CD8-positive, alpha-beta memory T cell (primary cell): ENCODE measurements around the gene SCML1. TPM values are rescaled to one million over a fixed set of nuclear protein-coding genes. Genes with fewer than 3 reads are reported as not detected.

Experiments
- CTCF ChIA-PET: fragments of 350-600 bp; sonication (Branson Sonifier 250); formaldehyde crosslinking; loops from one replicate; lab custom pipeline; 2021; ENCODE audit warnings: antibody characterized with exemption; lab: Charles Lee
- POLR2A ChIA-PET: fragments of 350-600 bp; sonication (Branson Sonifier 250); formaldehyde crosslinking; loops from one replicate; lab custom pipeline; 2021; ENCODE audit warnings: antibody characterized with exemption; lab: Charles Lee
- DNase-seq, 5 donors: peaks; one replicate each; pipeline versions ENCODE4 v3.0.0 to v3.0.0-alpha.2; 2020 to 2022; ENCODE audit warnings: mixed read lengths in 1 of 5
- H3K27ac ChIP-seq: one replicate; pipeline ENCODE4 v1.7.0; 2013; ENCODE audit warnings: low read depth, mild to moderate bottlenecking, low read length, moderate library complexity
- H3K27me3 ChIP-seq: 2 replicates; pipeline ENCODE4 v1.7.0; 2013; ENCODE audit warnings: low read length, mild to moderate bottlenecking; ENCODE audit not compliant: insufficient read depth, poor library complexity, severe bottlenecking
- H3K36me3 ChIP-seq: 2 replicates; pipeline ENCODE4 v1.7.0; 2013; ENCODE audit warnings: mild to moderate bottlenecking, low read length, moderate library complexity; ENCODE audit not compliant: insufficient read depth
- H3K4me1 ChIP-seq: 2 replicates; pipeline ENCODE4 v1.7.0; 2013; ENCODE audit warnings: mild to moderate bottlenecking, low read length, moderate library complexity; ENCODE audit not compliant: insufficient read depth
- H3K4me3 ChIP-seq: 2 replicates; pipeline ENCODE4 v1.7.0; 2013; ENCODE audit warnings: mild to moderate bottlenecking, low read length
- H3K9me3 ChIP-seq: 2 replicates; pipeline ENCODE4 v1.7.0; 2013; ENCODE audit warnings: mild to moderate bottlenecking, low read length
- H3K27ac Mint-ChIP-seq, 8 donors: one replicate each; pipeline ENCODE4 v1.8.0; 2020 to 2021; ENCODE audit warnings: mixed read lengths in 8 of 8, mild to moderate bottlenecking in 6 of 8, inconsistent platforms in 3 of 8, moderate library complexity in 3 of 8
- H3K27me3 Mint-ChIP-seq, 2 donors: one replicate each; pipeline ENCODE4 v1.8.0; 2020 to 2021; ENCODE audit warnings: mixed read lengths in 2 of 2, mild to moderate bottlenecking in 1 of 2, moderate library complexity in 1 of 2
- H3K36me3 Mint-ChIP-seq, 3 donors: one replicate each; pipeline ENCODE4 v1.8.0; 2020 to 2021; ENCODE audit warnings: mixed read lengths in 3 of 3, inconsistent platforms in 1 of 3, mild to moderate bottlenecking in 1 of 3
- H3K4me1 Mint-ChIP-seq, 3 donors: one replicate each; pipeline ENCODE4 v1.8.0; 2020 to 2021; ENCODE audit warnings: mixed read lengths in 3 of 3, inconsistent platforms in 1 of 3, mild to moderate bottlenecking in 1 of 3
- H3K4me3 Mint-ChIP-seq, 7 donors: one replicate each; pipeline ENCODE4 v1.8.0; 2020 to 2021; ENCODE audit warnings: mixed read lengths in 7 of 7, mild to moderate bottlenecking in 6 of 7, moderate library complexity in 4 of 7, inconsistent platforms in 2 of 7
- H3K9me3 Mint-ChIP-seq, 5 donors: one replicate each; pipeline ENCODE4 v1.8.0; 2020 to 2022; ENCODE audit warnings: mixed read lengths in 5 of 5, mild to moderate bottlenecking in 3 of 5, moderate library complexity in 2 of 5, inconsistent platforms in 1 of 5
- polyA plus RNA-seq: library from polyadenylated mRNA; unstranded; fragments of 300-500 nt; fragmentation: Illumina TruSeq; gene quantifications from one replicate; pipeline ENCODE4 v1.2.3, GENCODE V29; 2021
- total RNA-seq, 2 experiments: library from RNA; stranded (reverse); gene quantifications; one replicate each; pipeline ENCODE4 v1.2.3, GENCODE V29; 2021

Gene SCML1
- total and polyA plus RNA-seq, 3 experiments from 2014 or later, result 0.67 to 1.2 (median 1.1) TPM

DNA sequence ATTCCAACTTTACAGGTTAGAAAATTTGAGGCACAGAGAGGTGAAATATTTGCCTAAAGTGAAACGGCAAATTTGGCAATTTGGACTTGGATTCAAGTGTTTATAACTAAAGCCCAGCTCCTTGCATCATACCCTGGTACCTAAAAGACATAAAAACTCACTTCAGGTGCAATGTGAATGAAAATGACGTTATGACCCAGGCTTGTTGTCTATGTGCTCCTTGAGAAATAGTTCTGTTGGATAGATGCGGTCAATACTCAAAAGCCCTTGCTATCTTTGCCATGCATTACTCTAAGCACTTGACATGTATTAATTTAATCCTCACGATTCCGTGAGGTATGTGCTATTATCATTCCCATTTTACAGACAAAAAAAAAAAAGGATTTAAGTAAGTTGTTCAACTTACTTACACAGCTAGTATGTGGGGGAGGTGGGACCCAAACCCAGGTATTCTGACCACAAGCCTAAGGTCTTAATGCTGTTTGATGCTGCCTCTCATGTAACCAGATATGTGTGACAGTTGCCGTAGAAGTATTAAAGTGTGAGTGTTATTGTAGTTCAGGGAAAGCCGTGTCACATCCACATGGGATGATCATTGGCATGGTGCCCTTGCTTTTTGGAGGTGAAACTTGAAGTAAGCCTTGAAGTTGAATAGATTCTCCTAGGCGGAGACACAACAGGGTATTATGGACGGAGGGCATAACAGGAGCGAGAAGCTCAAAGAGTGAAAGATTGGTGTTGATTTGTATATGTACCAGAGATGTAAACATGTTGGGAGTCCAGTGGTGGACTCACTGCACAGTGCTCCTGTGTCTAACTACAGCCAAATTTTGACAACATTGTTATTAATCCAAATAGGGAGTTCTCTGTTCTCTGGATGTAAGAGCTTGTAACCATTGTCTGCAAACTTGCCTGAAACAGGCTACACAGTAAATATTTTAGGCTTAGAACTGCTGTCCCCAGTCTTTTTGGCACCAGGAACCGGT lies 3.1 kb downstream of the SCML1 start:
- Mint-ChIP-seq H3K27me3 (peaks cover 23 to 25% of the 10 kb centered on the region in 2 donors), H3K36me3 (peaks cover 0 to 1% (median 0%) of the 10 kb centered on the region in 3 donors), H3K4me3 (peak overlapping the region in 1 of 7 donors; percentile 64), H3K27ac (no peak overlapping the region), H3K4me1 (peaks cover 15 to 27% (median 19%) of the 10 kb centered on the region in 3 donors), H3K9me3 (peaks cover 0 to 5% (median 0%) of the 10 kb centered on the region in 5 donors)
- no peaks in the 10 kb centered on the region for H3K9me3 ChIP-seq
- H3K27ac ChIP-seq, result no peak overlapping the region
- no peaks in the 10 kb centered on the region for H3K36me3 ChIP-seq
- H3K4me3 ChIP-seq, result no peak overlapping the region
- POLR2A ChIA-PET, result no interaction called here
- no peak for DNase-seq
- CTCF ChIA-PET, result no interaction called here
- no peaks in the 10 kb centered on the region for H3K27me3 ChIP-seq
- no peaks in the 10 kb centered on the region for H3K4me1 ChIP-seq

DNA sequence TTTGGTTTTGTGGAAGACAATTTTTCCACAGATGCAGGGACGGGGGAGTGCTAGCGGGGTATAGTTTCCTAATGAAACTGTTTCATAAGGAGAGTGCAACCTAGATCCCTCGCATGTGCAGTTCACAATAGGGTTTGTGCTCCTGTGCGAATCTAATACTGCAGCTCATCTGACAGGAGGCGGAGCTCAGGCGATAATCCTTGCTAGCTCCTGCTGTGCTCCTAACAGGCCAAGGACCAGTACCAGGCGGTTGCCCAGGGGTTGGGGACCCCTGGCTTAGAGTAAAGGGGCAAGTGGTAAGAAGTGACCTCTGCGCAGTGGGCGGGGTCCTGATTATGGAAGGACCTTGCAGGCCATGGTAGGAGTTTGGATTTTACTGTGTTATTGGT lies 3.8 kb downstream of the SCML1 start:
- H3K4me1 Mint-ChIP-seq, result peaks cover 15 to 27% (median 19%) of the 10 kb centered on the region in 3 donors
- peaks cover 0 to 1% (median 0%) of the 10 kb centered on the region in 3 donors for H3K36me3 Mint-ChIP-seq
- peaks cover 0 to 5% (median 0%) of the 10 kb centered on the region in 5 donors for H3K9me3 Mint-ChIP-seq
- peaks cover 20 to 25% of the 10 kb centered on the region in 2 donors for H3K27me3 Mint-ChIP-seq
- H3K4me3 ChIP-seq, result no peak overlapping the region
- no peaks in the 10 kb centered on the region for H3K27me3 ChIP-seq
- H3K4me1 ChIP-seq, result no peaks in the 10 kb centered on the region
- no peak overlapping the region for H3K4me3 Mint-ChIP-seq
- H3K27ac ChIP-seq, result no peak overlapping the region
- H3K36me3 ChIP-seq, result no peaks in the 10 kb centered on the region
- no peaks in the 10 kb centered on the region for H3K9me3 ChIP-seq
- H3K27ac Mint-ChIP-seq, result no peak overlapping the region
- ChIA-PET POLR2A (no interaction called here), CTCF (no interaction called here)
- DNase-seq, result no peak

DNA sequence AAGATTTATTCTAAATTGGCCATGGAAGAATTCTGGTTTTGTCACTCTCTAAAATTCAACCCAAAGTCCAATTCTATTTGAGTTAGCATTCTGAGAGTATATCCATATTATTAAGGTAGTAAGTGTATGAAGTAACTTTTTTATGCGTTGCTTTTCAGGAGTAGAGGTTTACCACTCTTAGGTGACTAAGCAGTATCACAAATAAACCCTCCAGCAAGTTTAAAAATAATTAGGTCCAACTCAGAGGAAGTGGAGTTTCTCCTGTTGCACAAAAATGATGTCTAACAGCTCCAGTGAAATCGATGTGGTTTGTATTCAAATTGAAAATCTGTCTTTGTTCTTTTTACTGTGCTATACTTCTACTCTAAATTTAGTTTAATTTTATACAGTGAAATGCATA lies 6.6 kb downstream of the SCML1 start:
- H3K36me3 ChIP-seq, result no peaks in the 10 kb centered on the region
- H3K27ac ChIP-seq, result no peak overlapping the region
- no peak for DNase-seq
- peaks cover 0 to 2% (median 0%) of the 10 kb centered on the region in 3 donors for H3K36me3 Mint-ChIP-seq
- H3K4me3 ChIP-seq, result no peak overlapping the region
- H3K27me3 Mint-ChIP-seq, result peaks cover 10 to 19% of the 10 kb centered on the region in 2 donors
- no peaks in the 10 kb centered on the region for H3K9me3 ChIP-seq
- no peaks in the 10 kb centered on the region for H3K27me3 ChIP-seq
- H3K9me3 Mint-ChIP-seq, result peaks cover 0 to 2% (median 0%) of the 10 kb centered on the region in 5 donors
- no peak overlapping the region for H3K4me3 Mint-ChIP-seq
- ChIA-PET CTCF (no interaction called here), POLR2A (no interaction called here)
- peaks cover 6 to 15% (median 7%) of the 10 kb centered on the region in 3 donors for H3K4me1 Mint-ChIP-seq
- H3K27ac Mint-ChIP-seq, result no peak overlapping the region
- no peaks in the 10 kb centered on the region for H3K4me1 ChIP-seq

DNA sequence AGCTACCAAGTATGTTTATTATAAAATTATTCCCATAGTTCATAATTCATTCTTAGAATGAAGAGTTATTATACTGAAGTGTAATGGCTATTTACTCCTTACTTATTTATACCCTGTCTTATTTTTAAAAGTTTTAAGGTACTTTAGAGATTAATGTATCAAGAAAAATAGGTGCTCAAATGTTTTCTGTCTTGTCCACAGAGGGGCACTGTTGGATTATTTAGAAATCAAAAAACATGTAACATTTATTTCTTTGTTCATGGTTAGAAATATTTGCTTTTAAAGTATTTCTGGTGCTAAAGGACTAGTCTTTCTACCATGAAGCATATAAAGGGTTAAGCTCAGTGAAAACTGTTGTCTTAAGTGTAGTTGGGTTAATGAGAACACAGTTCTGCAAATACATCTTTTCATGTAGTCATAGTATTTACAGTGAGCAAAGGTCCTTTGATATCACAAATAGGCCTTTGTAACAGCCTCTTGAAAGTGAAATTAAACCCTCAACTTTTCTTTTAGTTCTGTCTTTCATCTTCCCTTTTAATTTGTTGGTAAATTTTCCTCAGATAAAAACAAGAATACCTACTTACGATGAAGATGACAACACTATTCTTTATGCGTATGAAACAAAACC lies 7.7 kb downstream of the SCML1 start:
- CTCF ChIA-PET, result no interaction called here
- Mint-ChIP-seq H3K4me1 (peaks cover 0 to 7% (median 0%) of the 10 kb centered on the region in 3 donors), H3K9me3 (peaks cover 0 to 1% (median 0%) of the 10 kb centered on the region in 5 donors), H3K4me3 (no peak overlapping the region), H3K36me3 (peaks cover 0 to 5% (median 0%) of the 10 kb centered on the region in 3 donors), H3K27me3 (peaks cover 5 to 15% of the 10 kb centered on the region in 2 donors), H3K27ac (no peak overlapping the region)
- H3K27me3 ChIP-seq, result no peaks in the 10 kb centered on the region
- H3K4me3 ChIP-seq, result no peak overlapping the region
- no peak overlapping the region for H3K27ac ChIP-seq
- H3K36me3 ChIP-seq, result no peaks in the 10 kb centered on the region
- DNase-seq, result peak in 1 of 5 donors; percentile 16
- H3K4me1 ChIP-seq, result no peaks in the 10 kb centered on the region
- H3K9me3 ChIP-seq, result no peaks in the 10 kb centered on the region
- POLR2A ChIA-PET, result no interaction called here

DNA sequence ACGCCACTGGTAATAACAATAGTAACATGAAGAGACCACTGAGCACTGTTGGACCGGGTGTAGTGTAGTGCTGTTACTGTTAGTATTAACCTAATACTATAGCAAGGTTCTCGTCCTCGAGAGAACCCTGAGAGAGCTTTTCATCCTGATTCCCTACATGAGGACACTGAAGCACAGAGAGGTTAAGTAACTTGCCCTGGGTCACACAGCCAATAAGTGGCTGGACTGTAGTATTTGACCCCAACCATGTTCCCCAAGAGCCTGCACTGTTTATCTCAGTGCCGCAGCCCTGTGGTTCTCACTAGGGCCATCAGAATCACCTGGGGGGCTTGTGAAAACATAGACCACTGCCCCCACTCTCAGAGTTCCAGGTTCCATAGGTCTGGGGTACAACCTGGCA lies 10.4 kb downstream of the SCML1 start:
- H3K4me1 ChIP-seq, result no peaks in the 10 kb centered on the region
- no peak overlapping the region for H3K4me3 ChIP-seq
- DNase-seq, result no peak
- no peaks in the 10 kb centered on the region for H3K27me3 ChIP-seq
- Mint-ChIP-seq H3K27ac (no peak overlapping the region), H3K4me3 (no peak overlapping the region), H3K4me1 (no peaks in the 10 kb centered on the region), H3K9me3 (peaks cover 0 to 1% (median 0%) of the 10 kb centered on the region in 5 donors), H3K27me3 (peaks cover 0 to 7% of the 10 kb centered on the region in 2 donors), H3K36me3 (peaks cover 0 to 6% (median 5%) of the 10 kb centered on the region in 3 donors)
- H3K27ac ChIP-seq, result no peak overlapping the region
- ChIA-PET POLR2A (no interaction called here), CTCF (no interaction called here)
- H3K9me3 ChIP-seq, result no peaks in the 10 kb centered on the region
- peaks cover 5% of the 10 kb centered on the region for H3K36me3 ChIP-seq

DNA sequence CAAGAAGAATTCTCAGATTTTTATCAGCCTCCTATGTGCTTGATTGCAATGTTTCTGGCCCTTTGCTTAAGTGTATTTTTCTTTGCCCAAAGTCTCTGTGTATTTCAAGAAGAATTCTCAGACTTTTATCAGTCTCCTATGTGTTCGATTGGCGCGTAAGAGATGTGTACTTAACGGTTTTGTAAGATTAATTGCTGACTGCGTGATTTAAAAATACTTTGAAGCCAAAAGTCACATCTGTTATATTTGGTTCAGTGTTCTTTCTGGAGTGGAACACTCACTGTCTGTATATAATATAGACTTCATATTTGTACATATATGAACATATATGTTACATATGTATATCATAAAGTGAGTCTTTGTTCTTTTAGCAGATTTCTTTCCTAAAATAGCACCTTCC lies 11.4 kb downstream of the SCML1 start:
- ChIA-PET CTCF (no interaction called here), POLR2A (no interaction called here)
- H3K4me1 ChIP-seq, result no peaks in the 10 kb centered on the region
- H3K27me3 ChIP-seq, result no peaks in the 10 kb centered on the region
- Mint-ChIP-seq H3K9me3 (peaks cover 0 to 1% (median 0%) of the 10 kb centered on the region in 5 donors), H3K27me3 (peaks cover 0 to 7% of the 10 kb centered on the region in 2 donors), H3K4me1 (no peaks in the 10 kb centered on the region), H3K27ac (no peak overlapping the region), H3K4me3 (no peak overlapping the region), H3K36me3 (peaks cover 0 to 7% (median 6%) of the 10 kb centered on the region in 3 donors)
- no peak overlapping the region for H3K4me3 ChIP-seq
- H3K27ac ChIP-seq, result no peak overlapping the region
- H3K36me3 ChIP-seq, result peaks cover 5% of the 10 kb centered on the region
- no peaks in the 10 kb centered on the region for H3K9me3 ChIP-seq
- DNase-seq, result no peak

DNA sequence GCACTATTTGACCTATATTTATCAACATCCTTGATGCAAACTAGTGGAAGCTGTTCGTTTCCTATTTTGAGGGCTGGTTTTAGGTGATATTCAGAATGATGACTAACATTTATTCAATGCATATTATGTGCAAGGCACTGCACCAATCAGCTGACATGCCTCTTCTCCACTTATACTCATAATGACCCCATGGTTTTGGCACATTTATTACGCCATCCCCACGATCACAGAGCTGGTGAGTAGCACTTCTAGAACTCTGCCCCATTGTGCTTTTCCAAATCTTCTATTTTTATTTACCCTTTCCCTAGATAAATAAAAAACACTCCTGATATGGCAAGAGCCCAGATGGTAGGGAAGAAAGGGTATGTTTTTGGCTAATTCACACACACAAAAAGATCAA lies 13.1 kb downstream of the SCML1 start:
- peaks cover 0 to 7% of the 10 kb centered on the region in 2 donors for H3K27me3 Mint-ChIP-seq
- no peak overlapping the region for H3K4me3 ChIP-seq

DNA sequence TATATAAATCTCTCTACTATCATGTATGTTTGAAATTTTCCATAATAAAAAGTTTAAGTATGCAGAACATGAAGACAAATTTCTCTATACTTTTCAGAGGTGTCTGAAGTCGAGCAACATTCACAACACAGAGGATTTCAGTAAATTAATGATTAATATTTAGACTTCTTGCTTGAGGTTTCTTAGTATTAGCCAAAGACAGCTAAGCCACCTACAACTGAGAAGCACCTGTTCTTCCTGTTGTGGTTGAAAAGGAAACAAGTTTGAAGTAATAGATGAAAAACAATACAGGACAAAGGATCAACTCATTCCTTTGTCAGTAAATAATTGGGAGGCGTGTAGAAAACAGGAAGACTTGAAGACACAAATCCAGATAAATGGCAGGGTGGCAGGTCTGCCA lies 21.1 kb downstream of the SCML1 start:
- H3K4me3 ChIP-seq, result no peak overlapping the region
- ChIA-PET CTCF (no interaction called here), POLR2A (no interaction called here)
- DNase-seq, result no peak
- peaks cover 0 to 1% (median 0%) of the 10 kb centered on the region in 5 donors for H3K9me3 Mint-ChIP-seq
- no peaks in the 10 kb centered on the region for H3K36me3 Mint-ChIP-seq
- H3K27ac Mint-ChIP-seq, result no peak overlapping the region
- no peaks in the 10 kb centered on the region for H3K27me3 Mint-ChIP-seq
- H3K4me1 ChIP-seq, result no peaks in the 10 kb centered on the region
- no peaks in the 10 kb centered on the region for H3K36me3 ChIP-seq
- H3K27me3 ChIP-seq, result no peaks in the 10 kb centered on the region
- no peaks in the 10 kb centered on the region for H3K9me3 ChIP-seq
- H3K4me3 Mint-ChIP-seq, result no peak overlapping the region
- no peak overlapping the region for H3K27ac ChIP-seq
- H3K4me1 Mint-ChIP-seq, result peaks cover 0 to 2% (median 0%) of the 10 kb centered on the region in 3 donors

More for the DNA sequence above, 13.1 kb downstream of the SCML1 start:
- peaks cover 0 to 1% (median 0%) of the 10 kb centered on the region in 5 donors for H3K9me3 Mint-ChIP-seq
- H3K36me3 ChIP-seq, result peaks cover 5% of the 10 kb centered on the region
- DNase-seq, result no peak
- H3K9me3 ChIP-seq, result no peaks in the 10 kb centered on the region
- H3K27ac Mint-ChIP-seq, result no peak overlapping the region
- ChIA-PET CTCF (no interaction called here), POLR2A (no interaction called here)
- no peaks in the 10 kb centered on the region for H3K4me1 ChIP-seq
- no peak overlapping the region for H3K27ac ChIP-seq
- H3K36me3 Mint-ChIP-seq, result peaks cover 0 to 7% (median 6%) of the 10 kb centered on the region in 3 donors
- no peak overlapping the region for H3K4me3 Mint-ChIP-seq
- H3K27me3 ChIP-seq, result no peaks in the 10 kb centered on the region
- no peaks in the 10 kb centered on the region for H3K4me1 Mint-ChIP-seq
